IPS DF 6.9 (cell line): ENCODE data around the gene ACTR3.
"Not testable (repeated sequence)": the region's sequence is repeated elsewhere in the genome, so short reads cannot be mapped to it uniquely, and the experiment has no call there.

Experiments
- DNase-seq: peaks from one replicate; pipeline ENCODE4 v3.0.0-alpha.2; 2013; ENCODE audit warnings: low read depth, low spot score
- H3K27ac ChIP-seq: one replicate; pipeline ENCODE4 v1.5.1; 2013; ENCODE audit warnings: low read length, control low read depth
- H3K27me3 ChIP-seq: 2 replicates; pipeline ENCODE4 v1.6.1; 2013; ENCODE audit warnings: mild to moderate bottlenecking, low read length; ENCODE audit not compliant: control insufficient read depth, insufficient read depth
- H3K36me3 ChIP-seq: 2 replicates; pipeline ENCODE4 v1.6.1; 2013; ENCODE audit warnings: low read length; ENCODE audit not compliant: control insufficient read depth, insufficient read depth
- H3K4me1 ChIP-seq: 2 replicates; pipeline ENCODE4 v1.6.1; 2013; ENCODE audit warnings: low read length; ENCODE audit not compliant: control insufficient read depth, insufficient read depth
- H3K4me3 ChIP-seq: 2 replicates; pipeline ENCODE4 v1.5.1; 2013; ENCODE audit warnings: mild to moderate bottlenecking, low read length
- H3K9me3 ChIP-seq: 2 replicates; pipeline ENCODE4 v1.6.1; 2013; ENCODE audit warnings: low read length, inconsistent platforms; ENCODE audit not compliant: control insufficient read depth, insufficient read depth
- WGBS: extraction: QIAGEN DNeasy Blood & Tissue Kit; methylation state at CpG from one replicate; pipeline ENCODE4 v1.1.7; 2013; ENCODE audit warnings: mixed read lengths, missing lambda C conversion rate; ENCODE audit not compliant: insufficient read length, insufficient coverage; 5-methylcytosine and 5-hydroxymethylcytosine counted together

The ACTR3 gene

GRCh38 chr2:113922784-113923183 lies 32.9 kb downstream of the ACTR3 start:
- H3K4me1 ChIP-seq = no peaks in the 10 kb centered on the region; the same call in 1 of the 2 replicates
- WGBS = 100% methylated on average over 1 of the region's 3 CpGs
- H3K36me3 ChIP-seq = no peaks in the 10 kb centered on the region
- no peaks in the 10 kb centered on the region for H3K9me3 ChIP-seq
- H3K4me3 ChIP-seq = no peak overlapping the region
- H3K27me3 ChIP-seq = no peaks in the 10 kb centered on the region
- H3K27ac ChIP-seq = no peak overlapping the region
- no peak for DNase-seq

DNA sequence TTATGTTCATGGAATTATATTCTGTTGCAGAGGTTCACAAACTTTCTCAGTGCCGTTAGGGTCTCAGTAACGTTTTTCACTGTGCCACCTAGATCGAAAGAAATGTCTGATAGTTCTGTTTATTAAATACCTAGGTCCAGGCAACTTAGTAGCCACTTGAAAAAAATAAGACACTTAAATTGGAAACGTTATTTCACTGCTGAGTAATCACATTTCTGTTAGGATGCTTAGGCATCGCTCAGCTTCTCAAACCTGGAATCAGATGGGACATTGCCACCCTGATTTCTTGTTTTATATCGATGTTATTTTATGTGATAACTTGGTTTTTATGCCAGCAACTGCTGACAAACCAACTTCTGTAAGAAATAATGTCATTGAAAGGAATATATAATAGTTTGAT lies 36.0 kb downstream of the ACTR3 start:
- Histone ChIP-seq H3K4me1 (no peaks in the 10 kb centered on the region; the same call in 1 of the 2 replicates), H3K27ac (no peak overlapping the region), H3K27me3 (no peaks in the 10 kb centered on the region), H3K9me3 (no peaks in the 10 kb centered on the region), H3K4me3 (no peak overlapping the region), H3K36me3 (no peaks in the 10 kb centered on the region; the same call in 1 of the 2 replicates)
- no CpG with 5 or more reads among the region's 6 CpGs for WGBS
- DNase-seq = no peak

DNA sequence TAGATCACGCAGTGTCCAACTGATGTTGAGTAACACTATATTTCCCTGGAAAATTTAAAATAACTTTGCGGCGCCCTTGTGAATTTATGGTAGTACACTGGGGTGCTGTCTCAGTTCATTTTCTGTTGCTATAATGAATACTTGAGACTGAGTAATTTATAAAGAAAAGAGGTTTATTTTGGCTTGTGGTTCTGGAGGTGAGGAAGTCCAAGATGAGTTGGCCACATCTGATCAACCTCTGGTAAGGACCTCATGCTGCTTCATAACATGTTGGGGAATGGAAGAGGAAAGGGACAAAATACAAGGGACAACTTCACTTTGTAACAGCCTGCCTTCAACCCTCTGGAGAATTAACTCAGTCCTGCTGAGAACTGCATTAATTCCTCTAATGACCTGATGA lies 36.4 kb downstream of the ACTR3 start:
- H3K9me3 ChIP-seq = no peaks in the 10 kb centered on the region
- no peak for DNase-seq
- no peak overlapping the region for H3K27ac ChIP-seq
- WGBS = no CpG with 5 or more reads among the region's 3 CpGs
- H3K4me1 ChIP-seq = no peaks in the 10 kb centered on the region; the same call in 1 of the 2 replicates
- H3K4me3 ChIP-seq = no peak overlapping the region
- no peaks in the 10 kb centered on the region for H3K27me3 ChIP-seq
- H3K36me3 ChIP-seq = no peaks in the 10 kb centered on the region; the same call in 1 of the 2 replicates

DNA sequence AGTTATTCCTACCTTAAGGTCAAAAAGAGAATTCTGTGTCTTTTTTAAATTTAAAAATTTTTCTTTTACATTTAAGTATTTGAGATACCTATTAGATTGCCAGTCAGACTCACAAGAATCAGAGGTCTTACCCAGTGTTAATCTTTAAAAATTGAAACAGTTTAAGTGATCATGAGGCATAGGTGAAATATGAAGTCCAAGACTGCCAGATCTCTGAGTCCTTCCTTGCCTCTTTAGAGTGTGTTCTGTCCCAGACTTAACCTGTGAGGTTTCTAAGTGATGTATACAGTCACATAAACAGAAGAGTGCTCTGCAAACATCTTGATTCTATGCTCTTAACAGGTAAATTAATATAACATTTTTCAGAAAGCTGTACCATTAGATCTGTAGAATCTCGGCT lies 40.6 kb downstream of the ACTR3 start:
- Histone ChIP-seq H3K27me3 (no peaks in the 10 kb centered on the region), H3K4me3 (no peak overlapping the region), H3K9me3 (no peaks in the 10 kb centered on the region), H3K27ac (no peak overlapping the region), H3K4me1 (no peaks in the 10 kb centered on the region), H3K36me3 (peaks cover 2% of the 10 kb centered on the region; the same call in 1 of the 2 replicates)
- no CpG with 5 or more reads among the region's 1 CpG for WGBS
- no peak for DNase-seq

- Histone ChIP-seq H3K4me3 (no peak overlapping the region), H3K27ac (no peak overlapping the region), H3K36me3 (peaks cover 5% of the 10 kb centered on the region), H3K9me3 (no peaks in the 10 kb centered on the region), H3K27me3 (no peaks in the 10 kb centered on the region), H3K4me1 (no peaks in the 10 kb centered on the region)
- DNase-seq = no peak
Observed at GRCh38 chr2:113937501-113937900, 47.6 kb downstream of the ACTR3 start.

DNA sequence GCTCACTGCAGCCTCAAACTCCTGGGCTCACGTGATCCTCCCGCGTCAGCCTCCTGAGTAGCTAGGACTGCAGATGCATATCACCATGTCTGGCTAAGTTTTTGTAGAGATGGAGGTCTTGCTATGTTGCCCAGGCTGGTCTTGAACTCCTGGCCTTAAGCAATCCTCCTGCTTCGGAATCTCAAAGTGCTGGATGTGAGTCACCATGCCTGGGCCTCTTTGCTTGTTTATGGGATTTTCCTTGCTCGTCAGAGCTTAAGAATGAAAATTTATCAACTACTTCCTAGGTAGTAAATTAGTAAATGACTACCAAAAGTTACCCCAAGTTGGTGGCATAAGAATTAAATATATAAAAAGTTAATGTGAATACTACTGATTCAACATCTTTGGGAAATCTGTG lies 51.0 kb downstream of the ACTR3 start:
- H3K36me3 ChIP-seq = peaks cover 3% of the 10 kb centered on the region; the same call in 1 of the 2 replicates
- H3K27ac ChIP-seq = no peak overlapping the region
- no peak overlapping the region for H3K4me3 ChIP-seq
- H3K4me1 ChIP-seq = no peaks in the 10 kb centered on the region
- no peaks in the 10 kb centered on the region for H3K27me3 ChIP-seq
- no CpG with 5 or more reads among the region's 5 CpGs for WGBS
- no peak for DNase-seq
- H3K9me3 ChIP-seq = no peaks in the 10 kb centered on the region

DNA sequence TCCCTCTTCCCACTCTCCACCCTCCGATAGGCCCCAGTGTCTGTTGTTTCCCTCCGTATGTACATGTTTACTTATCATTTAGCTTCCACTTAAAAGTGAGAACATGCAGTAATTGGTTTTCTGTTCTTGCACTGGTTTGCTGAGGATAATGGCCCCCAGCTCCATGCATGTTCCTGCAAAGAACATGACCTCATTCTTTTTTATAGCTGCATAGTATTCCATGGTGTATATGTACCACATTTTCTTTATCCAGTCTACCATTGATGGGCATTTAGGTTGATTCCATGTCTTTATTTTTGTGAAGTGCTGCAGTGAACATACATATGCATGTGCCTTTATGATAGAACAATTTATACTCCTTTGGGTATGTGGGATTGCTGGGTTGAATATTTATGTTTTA lies 55.9 kb downstream of the ACTR3 start:
- not testable (repeated sequence) for H3K27ac ChIP-seq, H3K4me1 ChIP-seq, H3K36me3 ChIP-seq, H3K9me3 ChIP-seq, DNase-seq, H3K4me3 ChIP-seq, H3K27me3 ChIP-seq
- no CpG with 5 or more reads among the region's 2 CpGs for WGBS

DNA sequence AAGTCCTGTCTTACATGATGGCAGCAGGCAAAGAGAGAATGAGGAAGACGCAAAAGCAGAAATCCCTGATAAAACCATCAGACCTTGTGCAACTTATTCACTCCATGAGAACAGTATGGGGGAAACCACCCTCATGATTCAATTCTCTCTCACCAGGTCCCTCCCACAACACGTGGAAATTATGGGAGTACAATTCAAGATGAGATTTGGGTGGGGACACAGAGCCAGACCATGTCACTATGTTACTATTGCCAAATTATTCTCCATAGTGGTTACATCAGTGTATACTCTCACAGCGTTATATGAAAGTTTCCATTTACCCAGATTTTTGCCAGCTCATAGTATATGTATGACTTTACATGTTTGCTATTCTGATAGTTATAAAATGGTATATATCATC lies 61.0 kb downstream of the ACTR3 start:
- H3K4me1 ChIP-seq, H3K36me3 ChIP-seq, DNase-seq, H3K27me3 ChIP-seq, H3K9me3 ChIP-seq, H3K4me3 ChIP-seq, H3K27ac ChIP-seq: not testable (repeated sequence)
- no CpG with 5 or more reads among the region's 3 CpGs for WGBS

DNA sequence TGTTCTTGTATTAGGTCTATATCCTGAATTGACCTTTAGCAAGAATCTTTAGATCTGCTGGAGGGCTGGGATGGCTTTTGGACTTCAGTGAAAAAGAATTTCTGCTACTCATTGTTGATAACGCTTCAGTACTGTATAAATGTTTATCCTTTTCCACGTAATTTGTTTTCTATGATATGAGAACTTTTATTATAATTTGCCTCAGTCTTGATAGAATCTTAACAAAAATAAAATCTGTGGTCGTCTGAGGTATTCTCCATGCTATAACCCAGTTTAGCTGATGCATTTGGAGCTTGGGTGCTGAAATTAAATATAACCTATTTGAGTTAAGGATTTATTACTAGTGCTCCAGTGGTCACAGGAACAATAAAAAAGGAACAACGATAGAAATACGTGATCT lies 71.1 kb downstream of the ACTR3 start:
- no CpG with 5 or more reads among the region's 5 CpGs for WGBS
- no peaks in the 10 kb centered on the region for H3K4me1 ChIP-seq
- H3K27me3 ChIP-seq = no peaks in the 10 kb centered on the region
- H3K4me3 ChIP-seq = no peak overlapping the region
- H3K9me3 ChIP-seq = no peaks in the 10 kb centered on the region
- no peaks in the 10 kb centered on the region for H3K36me3 ChIP-seq
- no peak for DNase-seq
- H3K27ac ChIP-seq = no peak overlapping the region

- no peaks in the 10 kb centered on the region for H3K9me3 ChIP-seq
- H3K36me3 ChIP-seq = no peaks in the 10 kb centered on the region
- H3K4me1 ChIP-seq = no peaks in the 10 kb centered on the region
- DNase-seq = no peak
- no CpG with 5 or more reads among the region's 4 CpGs for WGBS
- H3K27ac ChIP-seq = no peak overlapping the region
- no peaks in the 10 kb centered on the region for H3K27me3 ChIP-seq
- no peak overlapping the region for H3K4me3 ChIP-seq
Observed at GRCh38 chr2:113962692-113963480, 73.0 kb downstream of the ACTR3 start.

- no peak for DNase-seq
- Histone ChIP-seq H3K9me3 (no peaks in the 10 kb centered on the region), H3K36me3 (no peaks in the 10 kb centered on the region), H3K27ac (no peak overlapping the region), H3K27me3 (no peaks in the 10 kb centered on the region), H3K4me1 (no peaks in the 10 kb centered on the region), H3K4me3 (no peak overlapping the region)
- no CpG with 5 or more reads among the region's 3 CpGs for WGBS
Observed at GRCh38 chr2:113963965-113964364, 74.1 kb downstream of the ACTR3 start.
